CD4-positive, alpha-beta T cell treated with Interleukin-21 for 1 hour (primary cell): ENCODE data around the gene DDAH1.

Experiments used
- DNase-seq: peaks from one replicate; pipeline ENCODE4 v3.0.0-alpha.2; 2020

The DDAH1 gene

DNA sequence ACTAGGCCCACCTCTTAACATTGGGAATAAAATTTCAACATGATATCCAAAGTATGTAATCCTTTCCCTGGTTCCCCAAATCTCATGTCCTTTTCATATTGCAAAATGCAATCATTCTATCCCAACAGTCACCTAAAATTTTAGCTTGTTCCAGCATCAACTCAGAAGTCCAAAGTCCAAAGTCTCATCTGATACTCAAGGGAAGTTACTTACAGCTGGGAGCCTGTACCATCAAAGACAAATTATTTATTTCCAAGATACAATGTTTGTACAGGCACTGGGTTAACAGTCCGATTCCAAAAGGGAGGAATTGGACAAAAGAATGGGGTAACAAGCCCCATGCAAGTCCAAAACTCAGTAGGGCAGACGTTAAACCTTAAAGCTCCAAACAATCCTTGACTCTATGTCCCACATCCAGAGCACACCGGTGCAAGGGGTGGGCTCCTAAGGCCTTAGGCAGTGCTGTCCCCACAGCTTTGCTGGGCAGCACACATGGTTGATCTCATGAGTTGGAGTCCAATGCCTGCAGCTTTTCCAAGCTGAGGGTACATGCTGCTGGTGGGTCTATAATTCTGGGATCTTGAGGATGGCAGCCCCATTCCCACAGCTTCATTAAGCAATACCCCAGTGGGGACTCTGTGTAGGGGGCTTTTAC, 78.8 kb downstream of the DDAH1 start:
- DNase-seq = no peak

DNA sequence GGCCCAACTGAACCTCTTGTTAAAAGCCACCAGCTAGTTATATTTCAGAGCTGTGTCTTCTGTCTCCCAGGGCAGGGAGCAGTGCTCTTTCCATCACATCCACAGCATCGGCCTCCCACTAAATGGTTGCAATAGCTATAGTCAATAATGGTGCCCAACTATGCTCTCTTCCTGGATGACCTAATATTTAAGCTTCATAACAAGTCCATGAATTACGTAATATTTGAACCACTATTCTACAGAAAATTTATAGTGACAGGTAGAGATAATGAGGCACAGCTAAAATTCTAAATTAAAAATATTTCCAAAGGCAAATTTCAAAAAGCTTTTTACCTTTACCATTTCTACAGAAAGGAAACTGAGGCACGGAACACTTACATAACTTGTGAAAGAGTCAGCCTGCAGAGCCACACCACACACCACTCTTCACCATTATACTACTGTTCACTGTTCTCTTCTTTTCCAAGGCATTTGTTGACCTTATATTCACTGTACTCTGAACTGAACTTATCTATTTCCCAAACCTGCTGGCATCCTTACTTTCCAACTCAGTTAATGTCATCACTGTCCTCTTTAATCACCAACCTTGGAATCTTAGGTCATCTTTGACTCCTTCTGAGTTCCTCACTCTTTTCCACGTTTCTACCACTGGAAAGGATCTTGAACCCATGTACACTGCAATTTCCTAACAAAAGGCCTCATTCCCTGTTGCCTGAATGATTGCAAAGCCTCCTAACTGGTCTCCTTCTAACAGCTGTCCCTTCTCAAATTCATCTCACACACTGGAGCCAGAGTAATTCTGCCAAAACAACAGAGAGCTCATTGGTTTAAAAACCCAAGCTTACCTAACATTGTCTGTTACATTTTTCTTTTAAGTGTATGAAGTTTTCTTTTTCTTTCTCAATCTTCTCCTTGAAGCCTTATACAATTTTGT, 85.5 kb downstream of the DDAH1 start:
- no peak for DNase-seq

DNA sequence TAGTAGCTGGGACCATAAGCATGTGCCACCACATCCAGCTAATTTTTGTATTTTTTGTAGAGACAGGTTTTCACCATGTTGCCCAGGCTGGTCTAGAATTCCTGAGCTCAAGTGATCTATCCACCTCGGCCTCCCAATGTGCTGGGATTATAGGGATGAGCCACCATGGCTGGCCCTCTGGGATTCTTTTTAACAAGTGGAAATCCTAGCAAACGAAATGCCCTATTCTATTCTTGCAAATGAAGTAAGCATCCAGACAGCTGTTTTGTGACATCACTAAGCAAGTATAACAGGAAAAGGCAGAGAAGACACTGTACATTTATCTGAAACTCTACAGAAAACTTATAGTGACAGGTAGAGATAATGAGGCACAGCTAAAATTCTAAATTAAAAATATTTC, 86.4 kb downstream of the DDAH1 start:
- no peak for DNase-seq

DNA sequence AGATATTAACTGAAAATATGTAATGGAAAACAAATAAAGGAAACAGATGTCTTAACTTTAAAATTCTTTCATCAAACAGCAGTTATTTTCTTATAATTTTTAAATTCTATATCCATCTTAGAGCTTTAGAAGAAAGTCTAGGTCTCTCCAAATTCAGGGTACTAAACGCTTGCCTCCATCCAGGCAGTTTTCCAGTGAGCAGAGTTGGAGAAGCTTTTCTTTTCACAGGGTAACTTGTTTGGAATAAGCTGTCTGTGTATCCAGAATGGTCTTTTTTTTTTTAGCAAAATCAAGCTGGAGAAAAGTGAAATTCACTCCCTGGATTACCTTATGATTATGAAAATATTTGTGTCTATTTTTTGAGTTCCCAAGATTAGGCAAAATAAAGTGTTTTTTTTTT, 88.6 kb downstream of the DDAH1 start:
- DNase-seq = no peak

DNA sequence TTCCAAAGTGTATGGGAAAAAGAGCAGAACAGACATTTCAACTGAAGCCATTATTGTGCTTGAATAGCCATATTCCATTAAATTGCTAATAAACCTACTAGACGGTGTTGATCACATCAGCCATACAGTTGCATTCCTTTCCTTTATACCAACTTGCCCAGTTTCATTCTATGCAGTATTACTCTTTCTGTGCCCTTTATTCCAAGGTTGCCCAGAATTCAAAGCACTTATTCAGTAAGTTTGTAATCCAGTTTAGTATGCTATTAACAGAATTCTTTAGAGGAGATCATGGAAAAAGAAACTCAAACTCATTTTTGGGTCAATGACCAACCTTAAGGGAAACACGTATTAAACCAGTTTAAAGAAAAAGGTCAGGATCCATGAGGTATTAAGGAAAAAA, 89.5 kb downstream of the DDAH1 start:
- DNase-seq = no peak

DNA sequence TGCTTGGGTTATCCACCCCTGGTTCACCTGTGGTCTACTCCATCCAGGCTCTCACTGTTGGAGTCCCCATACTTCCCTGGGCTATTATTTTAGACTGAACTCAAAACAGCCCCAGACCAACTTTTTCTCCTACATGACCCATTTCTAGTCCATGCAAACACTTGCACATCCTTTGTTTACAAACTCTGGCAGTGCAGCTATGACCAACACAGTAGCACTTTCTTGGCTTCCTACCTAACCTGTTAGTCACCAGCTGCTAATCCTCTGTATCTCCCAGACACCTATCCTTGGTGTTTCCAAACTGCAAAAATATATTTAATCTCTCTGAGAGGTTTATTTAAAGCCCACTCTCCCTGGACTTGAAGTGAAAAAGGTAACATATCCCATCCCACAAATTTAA, 90.8 kb downstream of the DDAH1 start:
- no peak for DNase-seq

DNA sequence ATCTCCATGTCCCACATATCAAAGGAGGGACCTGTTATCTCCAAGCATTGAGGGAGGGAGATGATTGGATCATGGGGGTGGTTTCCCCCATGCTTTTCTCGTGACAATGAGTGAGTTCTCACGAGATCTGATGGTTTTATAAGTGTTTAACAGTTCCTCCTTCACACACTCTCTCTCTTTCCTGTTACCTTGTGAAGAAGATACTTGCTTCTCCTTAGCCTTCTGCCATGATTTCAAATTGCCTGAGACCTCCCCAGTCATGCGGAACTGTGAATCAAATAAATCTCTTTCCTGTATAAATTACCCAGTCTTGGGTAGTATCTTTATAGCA, 91.6 kb downstream of the DDAH1 start:
- no peak for DNase-seq

DNA sequence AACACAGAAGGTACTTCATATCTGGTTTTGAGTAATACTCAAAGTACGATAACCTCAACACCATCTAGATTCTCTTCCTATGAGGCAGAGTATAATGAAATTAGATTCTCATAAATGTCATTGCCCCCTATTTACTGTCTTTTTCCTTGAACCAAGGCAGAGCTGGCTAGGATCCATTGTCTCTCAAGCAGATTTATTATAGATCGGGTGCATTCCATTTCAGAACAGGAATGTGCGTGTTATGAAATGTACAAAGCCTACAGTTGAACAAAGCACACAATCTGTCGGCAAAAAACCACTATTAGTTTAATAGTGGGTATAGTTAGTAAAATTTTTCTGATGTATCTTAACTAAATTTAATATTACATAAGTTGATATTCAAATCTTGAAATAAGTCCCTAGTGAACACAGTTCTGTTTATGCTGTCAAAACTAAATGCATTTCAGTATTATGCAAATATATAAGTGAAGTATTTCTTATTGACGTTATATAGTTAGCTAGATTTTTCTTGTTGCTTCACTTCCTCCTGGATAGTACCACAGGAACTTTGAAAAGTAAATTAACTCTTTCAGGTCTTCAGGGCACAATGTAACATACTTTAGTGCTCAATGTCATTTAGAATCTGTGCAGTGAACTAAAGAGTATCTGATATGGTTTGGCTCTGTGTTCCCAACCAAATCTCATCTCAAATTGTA, 92.1 kb downstream of the DDAH1 start:
- no peak for DNase-seq

DNA sequence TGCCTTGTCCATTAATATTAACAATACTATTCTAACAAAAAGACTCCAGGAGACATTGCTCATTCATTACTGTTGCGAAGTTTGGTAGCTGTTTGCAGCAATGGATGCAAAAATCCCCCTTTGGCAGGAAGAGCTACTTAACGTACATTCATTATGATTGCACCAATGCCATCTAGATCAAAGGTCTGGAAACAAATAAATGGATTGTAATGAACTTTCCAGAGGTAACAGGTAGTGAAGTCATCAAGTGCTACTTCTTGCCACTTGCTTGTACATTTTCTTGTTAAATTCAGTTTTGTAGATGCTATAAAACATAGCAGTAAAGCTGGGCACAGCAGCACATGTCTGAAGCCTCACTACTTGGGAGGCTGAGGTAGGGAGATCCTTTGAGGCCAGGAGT, 93.9 kb downstream of the DDAH1 start:
- DNase-seq = no peak

DNA sequence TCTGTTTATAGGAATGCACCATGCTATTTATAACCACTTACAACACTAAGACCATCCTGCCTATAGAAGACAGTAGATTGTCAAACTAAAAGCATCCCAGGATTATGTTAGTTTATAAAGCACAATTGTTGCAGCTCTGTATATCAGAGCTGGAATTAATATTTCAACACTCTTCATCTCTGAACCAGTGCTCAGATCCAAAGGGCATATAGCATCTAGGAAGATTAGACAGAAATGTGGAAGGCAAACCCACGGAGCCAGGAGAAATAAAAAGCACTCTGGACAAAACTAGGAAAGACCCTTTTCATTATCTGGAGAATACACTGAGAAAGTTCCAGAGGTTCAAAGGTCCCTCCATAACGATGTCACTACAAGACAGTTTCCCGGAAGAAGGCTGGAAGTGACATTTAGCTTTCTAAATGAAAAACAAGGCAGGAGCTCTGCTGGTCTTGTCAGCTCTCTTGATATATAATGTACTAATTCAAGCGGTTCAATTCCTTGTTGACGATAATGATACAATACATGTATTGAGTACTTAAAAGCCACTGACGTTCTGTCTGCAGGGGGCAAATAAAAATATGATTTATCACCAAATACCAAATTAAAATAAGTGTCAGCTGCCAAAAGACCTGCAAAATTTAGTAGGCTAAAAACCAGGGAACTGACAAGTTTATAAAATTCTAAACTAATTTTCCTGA, 96.7 kb downstream of the DDAH1 start:
- DNase-seq = no peak

DNA sequence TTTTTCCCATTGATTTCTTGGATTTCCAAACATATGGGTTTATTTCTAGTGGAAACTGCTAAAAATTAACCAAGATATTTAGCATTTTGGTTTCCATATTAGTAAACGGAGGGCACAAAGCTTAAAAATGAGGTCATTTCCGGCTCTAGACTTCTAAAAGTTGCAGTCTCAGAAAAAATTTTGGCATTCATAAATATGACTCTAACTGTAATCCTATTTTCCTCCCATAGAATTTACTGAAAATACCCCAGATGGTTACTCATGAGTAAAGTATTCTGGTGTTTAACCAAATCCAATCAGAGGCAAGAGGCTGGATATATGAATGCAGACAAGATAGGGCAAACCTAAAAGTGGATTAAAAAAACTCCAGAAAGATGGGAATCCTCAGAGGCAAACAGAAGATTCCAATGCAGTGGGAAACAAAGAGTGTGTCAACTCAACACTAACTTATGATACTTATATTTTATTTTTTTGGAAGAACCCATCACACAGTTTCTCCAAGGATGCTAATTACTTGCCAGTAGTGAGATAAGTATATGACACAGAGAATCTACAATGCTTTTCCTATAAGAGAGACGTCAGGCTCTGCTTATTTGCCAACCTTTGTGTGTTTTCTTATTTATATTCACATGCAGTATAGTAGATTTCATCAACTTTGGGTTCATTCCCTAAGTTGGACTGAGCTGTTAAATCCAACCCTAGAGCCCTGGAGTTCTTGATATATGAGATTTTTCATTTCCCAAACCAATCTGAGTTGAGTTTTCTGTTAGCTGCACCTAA, 98.4 kb downstream of the DDAH1 start:
- DNase-seq = no peak

DNA sequence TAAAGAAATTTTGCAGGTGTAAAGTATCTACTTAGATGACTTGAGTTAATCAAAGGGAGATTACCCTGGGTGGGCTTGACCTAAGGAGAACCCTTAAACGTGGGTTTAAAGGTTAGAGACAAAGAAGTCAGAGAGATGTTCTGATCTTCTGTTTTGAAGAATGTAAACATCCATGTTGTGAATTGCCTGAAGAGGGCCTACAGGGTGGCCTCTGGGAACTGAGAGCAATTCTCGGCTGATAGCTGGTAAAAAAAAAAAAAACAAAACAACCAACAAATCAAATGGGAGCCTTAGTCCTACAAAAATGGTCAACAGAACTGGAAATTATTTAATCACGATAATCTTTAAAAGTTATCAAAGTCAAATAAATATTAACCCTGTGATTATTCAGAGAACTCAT, 99.1 kb downstream of the DDAH1 start:
- DNase-seq = no peak

DNA sequence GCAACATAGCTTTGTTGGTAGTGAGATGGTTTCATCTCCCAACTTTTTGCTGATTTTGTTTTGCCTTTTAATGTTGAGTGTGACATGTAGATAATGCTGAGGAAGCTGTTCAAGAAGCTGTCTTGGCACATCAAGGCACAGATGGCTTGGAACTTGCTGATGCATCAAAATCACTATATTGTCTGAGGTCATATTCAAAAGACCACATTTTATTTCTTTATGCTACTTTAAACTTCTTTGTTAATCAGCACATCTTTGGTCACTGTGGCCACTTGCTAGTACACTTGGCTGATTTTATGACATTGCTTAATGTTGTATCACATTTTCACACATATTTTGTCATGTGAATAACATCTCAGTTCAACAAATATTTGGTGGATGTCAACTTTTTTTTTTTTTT, 101.4 kb downstream of the DDAH1 start:
- no peak for DNase-seq

DNA sequence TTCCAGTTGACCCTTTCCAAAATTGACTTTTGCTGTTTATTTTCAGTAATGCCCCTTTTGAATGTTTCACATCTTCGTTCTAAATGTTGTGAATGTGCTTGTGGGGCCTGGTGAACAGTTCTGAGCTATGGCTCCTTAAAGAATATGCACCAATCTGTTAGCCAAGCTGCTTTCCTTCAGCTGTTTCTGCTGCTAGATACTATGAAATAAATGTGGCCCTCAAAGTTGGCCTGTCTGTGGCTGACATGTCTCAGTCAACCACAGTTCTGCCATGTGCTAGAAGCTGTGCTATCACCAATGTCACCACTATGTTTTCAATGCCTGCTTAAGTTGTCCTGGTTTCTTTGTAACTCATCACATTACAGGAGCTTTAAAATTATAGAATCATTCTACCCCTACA, 101.9 kb downstream of the DDAH1 start:
- DNase-seq = no peak

DNA sequence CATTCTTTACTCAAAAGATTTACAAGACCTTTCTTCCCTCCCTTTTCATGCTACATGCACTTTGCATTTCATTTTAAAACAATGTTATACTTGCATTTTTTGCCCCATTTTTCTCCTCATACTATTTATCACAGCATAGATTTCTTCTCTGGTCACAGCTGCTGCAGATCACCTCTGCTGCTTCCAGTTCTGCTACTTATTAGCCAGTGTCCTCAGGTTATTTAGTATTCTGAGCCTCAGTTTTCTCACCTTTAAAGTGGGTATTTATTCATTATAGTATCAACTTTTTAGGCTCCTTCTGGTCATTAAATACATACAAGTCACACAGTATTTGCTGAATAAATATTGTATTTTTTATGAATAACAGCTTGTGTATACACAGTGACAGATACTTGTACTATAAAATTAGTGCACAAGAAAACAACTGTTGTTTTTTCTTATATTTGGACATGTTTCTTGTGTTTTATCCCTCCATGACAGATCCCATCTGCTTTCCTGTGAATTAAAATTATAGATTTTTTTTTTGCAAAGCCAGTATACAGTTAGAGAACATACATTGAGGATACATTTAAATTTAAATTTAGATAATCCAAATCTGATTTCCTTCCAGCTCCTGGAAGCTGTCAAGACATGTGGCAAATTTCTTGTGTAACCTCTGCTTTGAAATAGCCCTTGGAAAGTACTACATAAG, 103.2 kb downstream of the DDAH1 start:
- DNase-seq = no peak

DNA sequence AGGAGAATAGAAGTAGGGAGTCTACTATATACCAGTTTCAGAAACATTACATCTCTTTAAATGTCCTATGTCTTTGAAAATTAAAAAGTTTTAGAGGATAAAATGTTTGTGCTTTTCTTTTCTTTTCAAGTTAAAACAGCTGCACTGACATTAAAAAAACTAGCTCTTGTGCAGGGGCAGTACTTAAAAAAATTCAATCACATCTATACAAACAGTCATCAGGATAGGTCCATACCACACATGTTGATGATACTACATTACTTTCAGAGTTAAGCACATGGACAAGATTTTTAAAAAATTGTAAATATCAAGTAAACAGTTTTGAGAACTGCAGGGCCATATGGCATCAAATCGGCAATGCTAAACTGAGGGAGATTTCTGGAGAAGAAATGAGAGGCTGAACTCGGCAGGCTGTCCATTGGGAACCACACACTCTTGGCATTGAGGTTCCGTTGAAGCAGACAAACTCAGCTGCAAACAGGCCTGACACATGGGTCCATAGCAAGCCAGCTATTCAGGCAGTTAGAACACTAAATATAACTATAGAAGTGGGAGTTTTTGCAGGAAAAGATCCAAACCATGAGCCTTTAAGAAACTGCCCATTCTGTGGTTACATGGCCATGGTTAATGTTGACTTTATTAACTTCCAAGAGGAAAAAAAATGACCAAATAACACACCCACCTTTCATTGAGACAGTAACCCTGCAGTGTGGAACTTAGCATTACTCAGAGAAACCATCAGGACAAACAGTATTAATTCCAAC, 104.0 kb downstream of the DDAH1 start:
- DNase-seq = no peak

DNA sequence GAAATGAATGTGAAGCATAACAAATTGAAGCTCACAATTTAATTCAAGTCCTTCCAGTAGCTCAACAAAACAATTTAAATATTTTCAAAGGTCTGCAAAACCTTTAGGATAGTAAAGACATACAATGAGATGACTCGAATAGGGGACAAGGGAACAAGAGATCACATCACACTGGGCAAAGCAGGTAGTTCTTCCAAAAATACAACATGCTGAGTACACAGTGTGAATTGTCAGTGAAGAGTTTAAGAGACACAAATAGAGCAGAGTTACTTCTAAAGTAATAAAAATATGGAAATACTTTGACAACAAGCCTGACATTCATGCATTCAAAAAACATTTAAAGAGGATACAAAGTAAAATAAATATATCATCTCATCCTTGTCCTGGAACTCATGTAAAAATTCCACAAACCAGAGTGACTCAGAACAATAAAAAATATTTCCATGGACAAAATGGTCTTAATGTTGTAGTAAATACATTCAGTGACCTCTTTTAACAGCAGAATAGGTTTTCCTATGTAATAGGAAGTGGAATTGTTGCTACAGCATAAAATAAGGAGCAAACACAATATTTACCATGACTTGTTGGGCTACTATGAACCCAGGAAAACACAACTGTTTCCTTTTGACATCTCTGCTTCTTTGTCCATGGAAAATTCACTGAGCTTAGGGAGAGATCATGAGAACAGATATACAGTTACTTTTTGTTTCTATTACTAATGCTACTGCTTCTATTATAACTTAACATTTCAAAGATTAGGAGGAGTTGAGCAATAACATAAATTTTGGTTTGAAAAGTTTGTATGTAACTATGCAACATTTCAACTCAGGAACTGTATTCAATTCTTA, 104.9 kb downstream of the DDAH1 start:
- no peak for DNase-seq

DNA sequence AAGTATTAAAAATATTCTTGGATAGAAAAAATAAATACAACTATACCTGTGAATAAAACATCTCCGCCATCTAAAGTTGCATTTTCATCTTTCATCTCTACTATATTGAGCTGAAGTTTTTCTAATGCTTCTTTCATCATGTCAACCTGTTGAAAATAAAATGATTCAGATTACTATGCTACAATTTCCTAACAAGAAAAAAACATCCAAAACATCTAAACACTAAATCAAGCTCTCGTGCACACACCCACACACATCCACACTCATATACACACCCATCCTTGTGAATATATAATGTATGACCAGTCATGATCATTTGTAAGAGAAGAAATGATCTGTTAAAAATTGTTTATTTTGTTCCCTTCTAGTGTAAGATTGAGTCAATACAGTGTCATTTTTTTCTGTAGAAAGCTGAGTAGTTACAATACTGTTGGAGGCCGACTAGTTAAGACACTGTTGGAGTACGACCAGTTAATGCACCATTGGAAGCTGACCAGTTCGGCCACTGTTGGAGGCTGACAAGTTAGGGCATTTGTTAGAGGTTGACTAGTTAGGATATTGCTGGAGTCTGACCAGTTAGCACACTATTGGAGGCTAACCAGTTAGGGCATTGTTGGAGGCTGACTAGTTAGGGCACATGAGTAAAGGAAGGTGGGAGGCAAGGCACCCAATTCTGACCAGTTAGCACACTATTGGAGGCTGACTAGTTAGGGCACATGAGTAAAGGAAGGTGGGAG, 106.1 kb downstream of the DDAH1 start:
- no peak for DNase-seq

DNA sequence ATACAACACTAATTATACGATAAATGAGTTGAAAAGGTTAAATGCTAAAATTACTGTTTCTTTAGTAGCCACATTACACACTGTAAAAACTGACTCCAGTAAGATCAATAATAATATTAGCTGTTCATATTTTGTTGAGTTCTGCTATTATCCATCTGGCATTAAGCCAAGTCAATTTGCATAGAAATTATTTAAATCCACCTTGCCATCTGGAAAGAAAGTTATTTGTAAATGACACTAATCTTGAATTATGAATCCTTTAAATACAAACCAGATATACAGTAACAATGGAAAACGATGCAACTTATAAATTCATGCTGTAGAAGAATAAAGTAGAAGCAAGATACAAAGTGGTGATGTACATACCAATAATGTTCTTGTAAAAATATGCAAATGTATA, 107.1 kb downstream of the DDAH1 start:
- DNase-seq = no peak
